ENCODE measurements around the gene ARMC2.
"Not testable (repeated sequence)": the region's sequence is repeated elsewhere in the genome, so short reads cannot be mapped to it uniquely, and the experiment has no call there.

Gene ARMC2

DNA sequence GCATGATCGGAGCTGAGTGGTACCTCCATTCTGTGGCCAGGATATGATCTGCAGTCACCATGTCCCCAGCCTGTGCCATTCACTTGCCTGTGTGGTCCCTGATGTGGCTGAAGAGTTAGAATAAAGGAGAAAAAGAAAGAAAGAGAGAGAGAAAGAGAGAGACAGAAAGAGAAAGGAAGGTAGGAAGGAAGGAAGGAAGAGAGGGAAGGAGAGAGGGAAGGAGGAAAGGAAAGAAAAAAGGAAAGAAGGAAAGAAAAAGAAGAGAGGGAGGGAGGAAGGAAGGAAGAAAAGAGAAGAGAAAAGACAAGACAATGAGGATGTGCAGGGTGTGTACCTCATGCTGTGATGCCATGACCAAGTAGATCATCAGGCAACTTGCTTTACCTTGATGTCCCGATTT lies 22.1 kb downstream of the ARMC2 start:
- no peak for DNase-seq (ENCODE audit: low spot score)

DNA sequence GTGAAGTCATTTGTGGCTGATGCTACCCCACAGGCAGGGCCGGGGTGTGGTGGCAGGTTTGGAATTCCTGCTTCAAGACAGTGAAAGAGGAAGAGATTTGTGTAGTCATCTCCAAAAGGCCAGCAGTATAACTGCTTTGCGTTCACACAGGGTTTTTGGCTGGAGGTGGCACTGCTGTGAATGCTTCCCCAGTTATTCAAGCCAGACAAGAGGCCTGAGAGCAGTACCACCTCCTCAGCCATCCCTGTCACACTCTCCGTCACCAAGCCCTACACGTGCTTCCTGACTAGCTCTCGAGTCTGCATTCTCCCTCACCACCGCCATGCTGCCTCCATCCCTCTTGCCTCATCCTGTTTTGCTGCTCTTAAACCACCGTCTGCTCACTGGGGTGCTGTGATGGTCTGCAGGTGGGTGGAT lies 23.9 kb downstream of the ARMC2 start:
- no peak for DNase-seq (ENCODE audit: low spot score)

DNA sequence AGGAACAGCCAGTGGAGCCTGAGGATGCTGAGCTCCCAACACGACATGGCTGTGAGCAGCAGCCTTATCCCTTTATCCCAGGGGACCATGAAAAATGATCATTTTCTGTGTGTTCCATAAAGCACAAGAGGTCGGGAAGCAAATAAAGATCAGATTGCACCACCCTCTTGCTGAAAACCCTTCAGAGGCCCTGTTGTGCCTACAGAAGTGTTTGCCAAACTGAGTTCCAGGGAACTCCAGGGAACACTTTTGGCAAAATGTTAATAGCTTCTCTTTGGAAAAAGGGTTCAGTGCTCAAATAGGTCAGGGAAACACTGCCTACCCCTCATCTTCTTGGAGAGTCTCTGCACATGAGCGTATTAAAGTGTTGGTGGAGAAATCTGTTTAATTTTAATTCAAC lies 24.4 kb downstream of the ARMC2 start:
- DNase-seq (ENCODE audit: low spot score), result no peak

DNA sequence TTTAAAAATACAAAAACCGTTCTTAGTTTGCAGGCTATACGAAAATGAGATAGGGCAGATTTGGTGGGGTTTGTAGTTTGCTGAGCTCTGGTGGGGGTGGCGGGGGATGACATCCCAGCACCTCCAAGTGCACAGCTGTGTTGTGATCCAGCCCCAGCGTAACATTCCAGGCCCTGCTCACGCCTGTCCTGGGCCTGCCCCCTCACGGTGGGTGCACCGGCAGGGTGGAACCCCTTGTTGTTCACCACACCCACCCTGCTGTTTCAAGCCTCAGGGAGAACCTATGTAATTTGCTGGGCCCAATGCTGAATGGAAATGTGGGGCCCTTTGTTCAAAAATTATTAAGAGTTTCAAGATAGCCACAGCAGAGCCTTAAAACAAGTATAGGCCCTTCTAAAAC lies 25.0 kb downstream of the ARMC2 start:
- DNase-seq (ENCODE audit: low spot score), result no peak

DNA sequence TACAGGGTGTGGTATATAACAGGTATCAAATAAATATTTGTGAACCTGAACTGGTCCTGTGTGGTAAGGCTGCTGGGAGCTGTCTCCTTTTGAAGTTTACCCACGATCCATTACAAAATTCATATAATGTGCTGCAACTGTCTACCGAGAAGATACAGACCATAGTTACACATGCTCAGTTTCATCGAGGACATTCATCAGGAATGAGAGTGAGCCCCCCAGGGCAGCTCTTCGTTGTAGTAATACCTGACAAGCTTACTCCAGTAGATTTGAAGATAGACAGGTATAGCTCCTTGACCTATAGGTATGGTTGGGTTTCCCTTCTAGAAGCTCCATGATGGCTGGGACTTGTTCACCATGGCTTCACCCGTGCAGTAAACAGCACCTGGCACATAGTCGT lies 25.7 kb downstream of the ARMC2 start:
- DNase-seq (ENCODE audit: low spot score), result no peak

DNA sequence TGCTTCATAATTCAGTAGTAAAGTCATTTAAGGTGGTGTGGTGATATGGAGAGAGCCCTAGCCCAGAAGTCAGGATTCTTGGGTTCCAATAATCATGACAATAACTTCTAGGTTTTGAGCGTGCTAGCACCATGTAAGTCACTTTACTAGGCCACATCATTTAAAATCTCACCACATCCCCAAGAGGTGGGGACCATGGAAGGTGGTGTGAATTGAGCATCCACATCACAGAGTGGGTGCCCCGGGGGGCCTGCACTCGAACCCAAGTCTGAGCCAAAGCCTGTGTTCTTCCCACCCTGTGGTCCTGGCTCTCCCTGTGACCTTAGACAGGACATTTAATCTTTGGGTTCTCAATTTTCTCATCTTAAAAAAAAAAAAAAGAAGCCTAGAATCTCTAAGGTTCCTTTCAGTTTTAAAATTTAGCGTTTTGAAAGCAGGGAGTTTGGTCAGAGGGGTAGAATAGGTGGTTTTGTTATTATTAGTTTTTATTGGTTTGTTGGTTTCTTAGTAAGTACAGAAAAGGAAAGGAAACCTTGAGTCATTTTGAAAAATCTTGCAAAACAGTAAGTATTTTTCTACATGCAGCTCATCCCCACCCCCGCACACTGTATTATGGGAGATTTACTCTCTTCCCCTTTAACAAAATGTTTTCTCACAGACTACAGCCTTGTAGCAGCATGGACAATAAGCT lies 26.4 kb downstream of the ARMC2 start:
- DNase-seq (ENCODE audit: low spot score), result no peak

DNA sequence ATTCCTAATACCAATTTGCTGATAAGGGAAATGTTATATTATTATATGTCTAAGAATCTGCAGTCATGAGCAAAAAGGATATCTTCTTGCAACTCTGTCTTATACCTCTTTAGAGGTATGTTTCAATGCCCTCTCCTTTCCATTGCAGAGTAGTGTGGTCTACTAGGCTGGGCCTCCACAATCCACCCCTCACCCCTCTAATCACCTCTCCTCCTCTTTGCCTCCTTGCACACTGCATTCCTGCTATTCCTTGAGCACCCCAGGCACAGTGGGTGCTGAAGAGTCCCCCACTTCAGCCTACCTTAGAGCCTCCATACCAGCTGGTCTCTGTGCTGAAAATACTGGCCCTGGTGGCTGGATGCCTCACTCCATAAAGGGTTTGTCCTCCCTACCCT lies 26.9 kb downstream of the ARMC2 start:
- DNase-seq (ENCODE audit: low spot score), result no peak

DNA sequence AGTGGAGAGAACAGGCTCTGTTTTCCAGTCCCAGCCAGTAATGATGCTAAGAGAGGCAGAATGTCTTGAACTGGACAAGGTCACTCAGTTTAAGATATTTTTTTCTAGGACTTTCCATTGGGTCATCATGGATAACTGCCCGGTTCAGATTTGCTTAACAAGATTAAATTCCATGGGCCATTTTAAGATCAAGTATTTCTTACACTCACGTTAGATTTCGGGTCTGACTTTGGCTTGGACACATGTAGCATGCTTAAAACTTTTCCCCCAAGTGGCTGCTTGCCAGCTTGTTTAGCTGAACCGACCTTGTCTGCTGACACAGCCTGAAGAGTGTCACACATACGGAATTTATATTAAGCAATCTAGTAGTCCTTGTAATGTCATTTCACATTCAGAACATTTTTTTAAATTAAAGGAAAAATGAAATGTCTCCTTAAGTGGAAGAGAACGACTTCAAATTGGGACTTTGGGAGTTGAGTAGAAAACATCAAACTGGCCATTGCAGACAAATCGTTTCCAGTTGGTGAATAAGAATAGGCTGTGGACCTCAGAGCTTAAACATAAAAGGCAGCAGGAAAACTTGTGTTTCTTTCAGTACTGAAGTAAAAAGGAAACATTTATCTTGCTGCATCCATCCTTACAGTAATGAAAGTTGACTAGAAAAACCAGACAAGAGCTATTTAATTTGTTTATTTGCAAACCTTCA lies 29.0 kb downstream of the ARMC2 start:
- no peak for DNase-seq (ENCODE audit: low spot score)

DNA sequence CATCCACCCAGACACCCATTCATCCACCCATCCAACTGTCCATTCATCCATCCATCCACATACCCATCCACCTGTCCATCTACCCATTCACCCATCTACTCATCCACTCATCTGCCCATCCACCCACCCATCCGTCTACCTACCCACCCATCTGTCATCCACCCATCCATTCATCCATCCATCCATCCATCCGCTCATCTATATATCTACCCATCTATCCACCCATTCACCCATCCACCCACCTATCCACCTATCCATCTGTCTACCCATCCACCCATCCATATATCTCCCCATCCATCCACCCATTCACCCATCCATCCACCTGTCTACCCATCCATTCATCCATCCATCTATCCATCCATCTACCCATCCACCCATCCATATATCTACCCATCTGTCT lies 30.7 kb downstream of the ARMC2 start:
- DNase-seq (ENCODE audit: low spot score), result no peak

DNA sequence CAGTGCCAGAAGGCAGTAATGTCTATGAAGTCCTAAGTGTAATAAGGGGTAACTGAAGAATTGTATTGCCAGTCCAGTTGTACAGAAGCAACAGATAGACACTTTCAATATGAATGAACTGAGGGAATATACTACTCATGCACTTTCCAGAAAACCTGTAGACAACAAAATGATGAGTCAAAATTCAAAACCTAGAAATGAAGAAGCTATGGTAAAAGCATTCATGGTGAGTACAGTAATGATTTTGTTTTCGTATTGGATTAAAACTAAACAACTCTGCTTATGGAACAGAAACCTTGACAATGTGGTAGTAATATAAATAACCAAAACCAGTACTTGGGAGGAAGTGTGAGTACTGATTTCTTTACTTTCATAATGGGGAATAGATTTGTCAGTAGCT lies 35.0 kb downstream of the ARMC2 start:
- DNase-seq (ENCODE audit: low spot score), result no peak

DNA sequence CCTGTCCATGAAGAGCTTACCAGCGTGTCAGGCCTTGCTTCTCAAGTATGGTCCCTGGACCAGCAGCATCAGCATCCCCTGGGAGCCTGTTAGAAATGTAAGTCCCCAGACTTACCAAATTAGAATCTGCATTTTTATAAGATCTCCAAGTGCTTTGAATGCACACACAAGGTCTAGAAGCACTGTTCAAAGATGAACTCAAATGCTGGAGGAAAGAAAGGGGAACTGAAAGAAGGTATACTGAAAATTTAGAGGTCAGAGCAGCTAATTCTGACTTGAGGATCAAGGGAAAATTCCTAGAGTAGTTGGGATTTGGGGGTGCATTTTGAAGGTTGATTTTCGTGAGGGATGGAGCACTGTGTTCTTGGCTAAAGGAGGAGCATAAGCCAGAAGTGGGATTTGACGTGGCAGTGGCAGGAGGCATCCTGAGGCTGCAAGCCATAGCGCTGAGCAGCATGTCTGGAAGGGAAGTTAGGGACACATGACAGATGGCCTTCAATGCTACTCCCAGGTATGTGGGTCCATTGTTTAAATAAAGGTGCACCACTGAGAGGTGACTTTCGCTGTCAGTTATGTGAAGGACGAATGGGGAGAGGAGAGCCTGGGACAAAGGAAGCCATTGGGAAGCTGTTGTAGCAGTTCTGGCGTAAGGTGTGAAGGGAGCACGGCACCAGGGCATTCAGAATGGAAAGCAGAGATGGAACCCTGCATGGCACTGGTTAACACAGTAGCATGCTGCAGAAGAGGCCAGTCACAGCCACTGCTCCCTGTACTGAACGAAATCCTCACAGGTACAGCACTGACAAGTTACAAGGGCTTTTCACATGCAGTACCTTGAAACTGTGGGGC lies 36.2 kb downstream of the ARMC2 start:
- no peak for DNase-seq (ENCODE audit: low spot score)

DNA sequence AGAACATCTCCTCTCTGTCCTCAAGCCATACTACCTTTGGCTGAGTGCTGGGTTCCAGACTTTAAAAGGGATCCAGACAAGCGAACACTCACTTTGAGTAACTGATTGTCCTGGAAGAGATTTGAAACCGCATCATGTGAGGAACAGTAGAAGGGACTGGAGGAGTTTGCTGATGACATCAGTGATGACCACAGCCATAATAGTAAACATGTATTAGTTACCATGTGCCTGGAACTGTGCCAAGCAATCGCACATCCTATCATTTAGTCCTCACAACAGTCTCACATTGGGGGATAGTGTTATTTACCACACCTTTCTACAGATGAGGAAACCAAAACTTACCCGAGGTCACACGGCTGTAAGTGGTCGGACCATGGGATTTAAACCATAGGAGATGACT lies 39.8 kb downstream of the ARMC2 start:
- no peak for DNase-seq (ENCODE audit: low spot score)

DNA sequence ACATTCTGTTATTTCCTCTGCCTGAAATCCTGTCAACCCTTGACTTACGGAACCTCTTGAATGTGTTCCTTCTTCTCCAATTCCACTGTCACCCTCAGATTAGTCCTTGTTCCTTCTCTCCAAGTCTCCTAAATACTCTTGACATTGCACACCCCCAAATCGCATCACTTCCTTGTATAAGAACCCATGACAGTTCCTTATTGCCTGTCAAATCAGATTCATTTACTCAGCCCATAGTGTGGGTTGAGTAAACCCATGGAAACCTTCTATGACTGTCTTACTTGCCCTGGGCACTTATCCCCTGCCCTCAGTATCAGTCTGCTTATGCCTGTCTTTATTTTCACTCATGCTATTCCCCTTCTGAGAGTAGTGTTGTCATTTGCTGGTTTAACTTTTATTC lies 40.5 kb downstream of the ARMC2 start:
- DNase-seq (ENCODE audit: low spot score), result no peak

DNA sequence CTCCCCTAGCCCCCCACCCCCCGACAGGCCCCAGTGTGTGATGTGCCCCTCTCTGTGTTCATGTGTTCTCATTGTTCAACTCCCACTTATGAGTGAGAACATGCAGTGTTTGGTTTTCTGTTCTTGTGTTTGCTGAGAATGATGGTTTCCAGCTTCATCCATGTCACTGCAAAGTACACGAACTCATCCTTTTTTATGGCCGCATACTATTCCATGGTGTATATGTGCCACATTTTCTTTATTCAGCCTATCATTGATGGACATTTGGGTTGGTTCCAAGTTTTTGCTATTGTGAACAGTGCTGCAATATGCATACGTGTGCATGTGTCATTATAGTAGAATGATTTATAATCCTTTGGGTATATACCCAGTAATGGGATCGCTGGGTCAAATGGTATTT lies 42.7 kb downstream of the ARMC2 start:
- not testable (repeated sequence) for DNase-seq (ENCODE audit: low spot score)

DNA sequence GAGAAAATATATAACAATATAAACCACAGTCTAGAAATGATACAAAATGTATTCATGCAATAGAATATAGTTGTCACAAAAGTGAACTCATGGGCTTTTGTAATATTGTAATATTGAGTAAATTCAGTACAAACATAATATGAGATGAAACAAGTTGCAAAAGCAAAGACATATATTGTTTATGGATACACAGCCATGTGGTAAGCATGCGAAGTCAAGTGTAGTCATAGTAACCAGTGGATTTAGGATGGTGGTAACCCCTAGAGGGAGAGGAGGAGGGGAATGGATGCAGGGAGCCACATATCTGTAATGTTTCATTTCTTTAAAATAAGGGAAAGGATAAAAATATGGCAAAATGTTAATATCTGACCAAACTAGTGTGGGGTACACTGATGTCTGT lies 47.3 kb downstream of the ARMC2 start:
- DNase-seq (ENCODE audit: low spot score), result no peak

DNA sequence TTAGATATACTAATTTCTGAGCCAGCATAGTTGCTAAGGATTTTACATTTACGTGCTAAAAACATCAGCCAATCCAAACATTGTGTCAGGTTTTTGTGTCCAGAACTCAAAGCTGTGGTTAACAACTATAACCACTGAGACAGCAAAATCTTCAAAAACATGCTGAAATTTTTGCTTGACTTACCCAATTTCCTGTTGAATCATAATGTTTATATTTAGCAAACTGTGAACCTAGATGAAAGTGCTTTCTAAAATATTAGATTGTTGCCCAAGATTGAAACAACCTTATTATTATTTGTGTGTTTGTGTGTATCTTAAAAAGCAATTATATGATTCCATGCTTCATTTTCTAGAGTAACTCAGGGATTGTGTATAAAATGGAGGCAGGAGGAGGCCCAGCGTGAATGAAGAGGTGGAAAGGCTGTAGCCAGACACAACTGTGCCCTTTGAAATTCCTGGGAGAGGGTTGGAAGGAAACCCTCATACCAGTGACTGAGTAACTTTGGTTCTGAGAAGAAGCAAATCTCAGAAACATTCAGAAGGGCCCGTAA lies 48.0 kb downstream of the ARMC2 start:
- peak; percentile 34 for DNase-seq (ENCODE audit: low spot score)

DNA sequence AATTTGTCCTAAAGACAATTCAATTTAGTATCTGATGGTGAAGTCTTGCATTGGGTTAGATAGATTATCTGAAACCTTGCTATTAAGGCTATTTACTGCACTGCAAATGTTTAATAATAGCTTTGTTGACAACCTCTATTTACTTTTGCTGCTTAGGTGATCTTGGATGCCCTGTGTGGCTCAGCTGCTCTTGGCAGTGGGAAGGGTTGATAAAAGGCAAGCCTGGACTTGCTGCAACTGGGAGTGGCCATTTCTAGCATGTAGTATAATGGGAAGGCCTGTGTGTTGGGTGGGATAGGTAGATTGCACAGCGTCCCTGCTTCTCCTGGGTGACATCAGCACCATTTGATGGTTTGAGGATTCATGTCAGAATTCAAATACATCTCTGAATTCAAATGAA lies 49.1 kb downstream of the ARMC2 start:
- DNase-seq (ENCODE audit: low spot score), result no peak

DNA sequence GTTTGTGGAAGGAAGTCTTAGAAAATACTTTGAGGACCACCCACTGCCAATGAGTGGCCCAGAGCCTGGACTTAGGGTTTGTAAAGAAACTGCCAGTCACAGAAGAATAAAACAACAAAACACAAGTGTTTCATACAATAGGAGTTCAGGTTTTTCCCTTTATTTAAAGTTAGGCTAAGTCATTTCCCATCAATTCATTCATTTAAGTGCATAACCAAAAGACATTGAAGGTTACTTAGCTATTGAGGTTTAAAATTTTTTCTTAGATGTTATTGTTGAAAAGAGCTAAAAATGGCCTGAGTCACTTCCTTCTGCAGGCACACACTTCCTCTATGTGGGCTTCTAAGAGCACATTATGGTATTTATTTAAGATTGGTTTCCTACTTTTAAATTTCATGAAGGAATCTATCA lies 54.2 kb downstream of the ARMC2 start:
- peak; percentile 37 for DNase-seq (ENCODE audit: low spot score)

DNA sequence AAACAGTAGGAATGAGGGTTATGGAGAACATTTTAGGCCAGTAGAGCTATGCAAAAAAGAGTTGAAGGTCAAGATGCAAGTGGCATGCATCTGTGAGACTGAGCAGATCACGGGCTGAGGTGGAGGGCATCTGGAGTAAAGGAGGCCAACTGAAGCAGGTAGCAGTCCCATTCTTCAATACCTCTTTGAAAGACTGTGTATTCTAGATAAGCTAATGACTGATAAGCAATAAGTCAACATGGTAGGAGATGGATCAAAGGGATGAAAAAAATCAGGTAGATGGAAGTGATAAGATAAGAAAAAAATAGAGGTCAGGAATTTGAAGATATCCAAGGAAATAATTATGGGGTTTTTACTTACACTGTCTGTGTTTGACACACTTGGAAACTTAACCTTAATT lies 55.6 kb downstream of the ARMC2 start:
- DNase-seq (ENCODE audit: low spot score), result no peak

DNA sequence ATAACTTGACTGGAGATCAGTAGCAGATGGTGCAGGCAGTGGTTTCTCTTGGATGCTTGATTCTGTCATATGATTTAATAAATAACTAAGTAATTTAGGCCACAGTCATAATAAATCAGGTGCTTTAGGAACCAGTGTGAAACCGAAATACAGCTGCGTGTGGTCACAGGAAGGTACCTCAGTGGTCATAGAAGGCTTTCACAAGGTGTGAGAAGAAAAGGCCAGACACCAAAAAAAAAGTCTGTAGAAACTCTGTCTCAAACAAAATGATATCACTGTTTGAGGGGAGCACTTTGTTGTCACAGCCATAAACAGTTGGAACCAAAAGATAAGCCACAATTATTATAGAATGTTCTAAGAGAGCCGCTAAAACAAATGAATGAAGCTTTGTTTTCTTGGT lies 56.5 kb downstream of the ARMC2 start:
- peak; percentile 39 for DNase-seq (ENCODE audit: low spot score)

DNA sequence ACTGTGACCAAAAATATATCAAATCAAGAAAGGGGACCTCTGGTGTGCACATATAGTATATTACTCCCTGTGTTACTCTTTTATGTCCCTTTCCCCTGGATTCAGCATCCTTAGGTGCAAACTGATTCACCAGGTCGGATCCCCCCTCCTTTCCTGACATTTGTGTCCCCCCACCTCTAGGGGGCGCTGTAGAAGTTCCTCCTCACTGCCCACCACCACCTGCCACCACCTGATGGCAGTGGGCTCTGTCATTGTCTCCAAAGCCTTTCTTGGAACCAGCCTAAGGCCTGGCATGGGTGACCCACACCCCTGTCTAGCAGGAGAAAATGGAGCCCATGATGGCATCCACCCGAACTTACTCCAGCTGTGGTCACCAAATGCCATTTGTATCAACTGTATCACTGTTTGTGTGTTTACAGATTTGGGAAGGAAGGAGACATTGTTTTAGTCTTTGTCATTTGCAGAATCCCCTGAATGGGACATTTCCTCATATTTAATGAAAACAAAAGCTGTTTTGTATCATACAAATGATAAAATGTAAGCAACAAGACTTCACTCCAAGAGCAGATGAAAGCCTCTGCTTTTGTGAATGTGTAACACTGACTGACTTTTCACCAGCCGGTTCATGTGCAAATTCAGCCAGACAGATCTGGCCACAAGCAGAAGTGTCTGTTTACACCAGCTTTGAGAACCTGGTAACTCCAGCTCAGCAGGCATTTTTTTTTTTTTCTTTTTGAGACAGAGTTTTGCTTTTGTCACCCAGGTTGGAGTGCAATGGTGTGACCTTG lies 66.2 kb downstream of the ARMC2 start:
- DNase-seq (ENCODE audit: low spot score), result peak; percentile 22

DNA sequence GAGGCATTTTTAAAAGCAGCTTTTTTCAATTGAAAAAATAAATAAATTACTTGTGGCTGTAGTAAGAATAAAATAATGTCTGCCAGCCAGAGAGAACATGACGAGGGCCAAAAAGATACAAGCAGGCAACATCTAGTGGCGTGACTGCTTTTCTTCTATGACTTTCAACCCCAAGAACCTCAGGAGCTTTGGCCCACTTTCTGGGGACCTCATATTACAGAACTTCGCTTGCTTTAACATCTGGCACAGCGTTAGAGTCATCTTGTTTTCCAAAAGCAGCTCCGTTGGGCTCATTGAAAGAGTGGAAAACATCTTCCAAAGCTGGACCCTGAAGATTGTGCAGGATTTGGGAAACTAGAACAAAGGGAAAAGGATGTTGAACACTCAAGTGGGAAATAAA lies 67.0 kb downstream of the ARMC2 start:
- DNase-seq (ENCODE audit: low spot score), result no peak
